NCI-H1930 (cell line): ENCODE results near the gene NNT.
"Not testable (repeated sequence)": the region's sequence is repeated elsewhere in the genome, so short reads cannot be mapped to it uniquely, and the experiment has no call there.

Source experiments
- DNase-seq, 2 experiments: peaks; one replicate each; lab custom pipeline; 2025; lab: John Stamatoyannopoulos, UW

NNT gene

GRCh38 chr5:43667379-43667778 lies 64.4 kb downstream of the NNT start:
- not testable (repeated sequence) for DNase-seq

GRCh38 chr5:43674536-43674935 lies 71.6 kb downstream of the NNT start:
- DNase-seq, result no peak

GRCh38 chr5:43675357-43675756 lies 72.4 kb downstream of the NNT start:
- no peak for DNase-seq

GRCh38 chr5:43676083-43676840 lies 73.3 kb downstream of the NNT start:
- DNase-seq, result no peak

GRCh38 chr5:43677253-43677652 lies 74.3 kb downstream of the NNT start:
- DNase-seq, result no peak

GRCh38 chr5:43679214-43679613 lies 76.2 kb downstream of the NNT start:
- DNase-seq, result no peak

- DNase-seq, result no peak
These were observed 77.3 kb downstream of the NNT start for GRCh38 chr5:43680286-43680685.

GRCh38 chr5:43683884-43684471 lies 81.0 kb downstream of the NNT start:
- DNase-seq, result no peak

- DNase-seq, result peak; percentile 69 to 72
These were observed 82.4 kb downstream of the NNT start for GRCh38 chr5:43685252-43685950.

GRCh38 chr5:43687275-43687674 lies 84.3 kb downstream of the NNT start:
- DNase-seq, result no peak

- no peak for DNase-seq
These were observed 88.3 kb downstream of the NNT start for GRCh38 chr5:43691275-43691674.

GRCh38 chr5:43691893-43692292 lies 88.9 kb downstream of the NNT start:
- DNase-seq, result no peak

- DNase-seq, result no peak
These were observed 90.4 kb downstream of the NNT start for GRCh38 chr5:43693411-43693810.

- DNase-seq, result no peak
These were observed 91.0 kb downstream of the NNT start for GRCh38 chr5:43694027-43694426.

GRCh38 chr5:43696444-43696843 lies 93.5 kb downstream of the NNT start:
- not testable (repeated sequence) for DNase-seq

- DNase-seq, result no peak
These were observed 96.9 kb downstream of the NNT start for GRCh38 chr5:43699910-43700309.

- no peak for DNase-seq
These were observed 97.6 kb downstream of the NNT start for GRCh38 chr5:43700601-43701000.

GRCh38 chr5:43701227-43701626 lies 98.2 kb downstream of the NNT start:
- no peak for DNase-seq

- DNase-seq, result no peak
These were observed 99.3 kb downstream of the NNT start for GRCh38 chr5:43702293-43702692.

GRCh38 chr5:43702815-43703214 lies 99.8 kb downstream of the NNT start:
- DNase-seq, result peak in 1 of 2 experiments; percentile 42

- no peak for DNase-seq
These were observed 101.3 kb downstream of the NNT start for GRCh38 chr5:43704243-43704642.

- not testable (repeated sequence) for DNase-seq
These were observed 103.6 kb downstream of the NNT start for GRCh38 chr5:43706576-43706975.

- DNase-seq, result no peak
These were observed 108.5 kb downstream of the NNT start for GRCh38 chr5:43711496-43711895.
